ENCODE data around the gene IL32.

GRCh38 chr16:3028716-3029319 lies 36.6 kb upstream of the IL32 start:
- TF ChIP-seq SIN3A (IDR thresholded peaks at IDR 0.05; ENCODE audit: borderline replicate concordance, insufficient read depth, low read length) (no peak), REST (IDR thresholded peaks at IDR 0.05; ENCODE audit: insufficient read depth in 1 of 2, low read depth in 2 of 2, low read length in 2 of 2) (no peak)

Data from PFSK-1 (cell line).